ENCODE results near the gene SGK1. TPM values are rescaled to one million over a fixed set of nuclear protein-coding genes. Genes with fewer than 3 reads are reported as not detected.
"Not testable (repeated sequence)": the region's sequence is repeated elsewhere in the genome, so short reads cannot be mapped to it uniquely, and the experiment has no call there.

The SGK1 gene
- total and polyA plus RNA-seq, 10 donors: 12.3 to 80.1 (median 51.4) TPM

DNA sequence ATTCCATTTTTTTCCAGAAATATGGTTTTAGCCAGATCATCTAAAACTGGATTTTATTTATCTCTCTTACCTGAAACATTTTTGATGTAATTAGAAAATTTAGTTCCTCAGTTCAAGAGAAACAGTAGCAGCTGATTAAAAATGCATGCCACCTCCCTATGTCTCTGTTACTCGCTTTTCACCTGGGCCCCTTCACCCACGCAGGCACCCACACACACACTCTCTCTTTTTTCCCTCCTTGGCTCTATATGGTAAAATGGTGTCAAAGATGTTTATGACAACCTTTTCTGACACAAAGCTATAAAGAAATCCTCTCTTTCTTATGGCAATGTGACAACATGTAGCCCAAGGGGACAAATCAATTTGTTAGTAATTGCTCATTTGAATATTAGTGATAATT, 5.8 kb upstream of the SGK1 start:
- Histone ChIP-seq H3K36me3 (no peaks in the 10 kb centered on the region), H3K27me3 (replicated peaks in 1 of 7) (peaks cover 0 to 5% (median 0%) of the 10 kb centered on the region in 7 donors), H3K27ac (no peak overlapping the region), H3K9me3 (peaks cover 2 to 24% (median 17%) of the 10 kb centered on the region in 8 donors), H3K4me1 (peaks cover 0 to under 1% (median 0%) of the 10 kb centered on the region in 6 donors), H3K4me3 (no peak overlapping the region)
- DNase-seq: no peak
- intact Hi-C loops (cut with DNase I; ENCODE audit: low total_unique reads): no loop called here
- TF ChIP-seq, protein P1, sequence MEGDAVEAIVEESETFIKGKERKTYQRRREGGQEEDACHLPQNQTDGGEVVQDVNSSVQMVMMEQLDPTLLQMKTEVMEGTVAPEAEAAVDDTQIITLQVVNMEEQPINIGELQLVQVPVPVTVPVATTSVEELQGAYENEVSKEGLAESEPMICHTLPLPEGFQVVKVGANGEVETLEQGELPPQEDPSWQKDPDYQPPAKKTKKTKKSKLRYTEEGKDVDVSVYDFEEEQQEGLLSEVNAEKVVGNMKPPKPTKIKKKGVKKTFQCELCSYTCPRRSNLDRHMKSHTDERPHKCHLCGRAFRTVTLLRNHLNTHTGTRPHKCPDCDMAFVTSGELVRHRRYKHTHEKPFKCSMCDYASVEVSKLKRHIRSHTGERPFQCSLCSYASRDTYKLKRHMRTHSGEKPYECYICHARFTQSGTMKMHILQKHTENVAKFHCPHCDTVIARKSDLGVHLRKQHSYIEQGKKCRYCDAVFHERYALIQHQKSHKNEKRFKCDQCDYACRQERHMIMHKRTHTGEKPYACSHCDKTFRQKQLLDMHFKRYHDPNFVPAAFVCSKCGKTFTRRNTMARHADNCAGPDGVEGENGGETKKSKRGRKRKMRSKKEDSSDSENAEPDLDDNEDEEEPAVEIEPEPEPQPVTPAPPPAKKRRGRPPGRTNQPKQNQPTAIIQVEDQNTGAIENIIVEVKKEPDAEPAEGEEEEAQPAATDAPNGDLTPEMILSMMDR (IDR thresholded peaks at IDR 0.05 in 8 of 11, conservative IDR thresholded peaks at IDR 0.05 in 3 of 11): no peak
- TF ChIP-seq POLR2A (IDR thresholded peaks at IDR 0.05) (no peak), POLR2AphosphoS5 (IDR thresholded peaks at IDR 0.05) (no peak)
- 83 to 92% (median 84%) methylated on average over 2 of the region's 2 CpGs for WGBS, 5 donors

DNA sequence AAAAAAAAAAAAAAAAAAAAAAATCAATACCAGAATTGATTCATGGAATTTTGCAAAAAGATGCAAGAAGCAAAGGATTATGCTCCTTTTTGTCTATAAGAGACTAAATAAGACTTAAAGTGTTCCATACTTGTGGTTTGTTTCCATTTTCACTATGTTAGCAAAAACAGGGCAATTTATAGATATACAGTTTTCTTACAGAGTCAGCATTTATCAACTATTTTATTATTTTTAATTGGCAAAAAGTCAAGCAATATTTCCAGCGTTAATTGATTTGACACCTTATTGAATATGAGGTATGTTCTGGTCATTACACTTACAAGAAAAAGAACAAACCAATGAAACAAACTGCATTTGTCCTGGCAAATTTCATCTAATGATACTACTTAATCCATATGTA, 5.4 kb upstream of the SGK1 start:
- intact Hi-C loops (cut with DNase I; ENCODE audit: low total_unique reads): no loop called here
- 90 to 96% (median 93%) methylated on average over 1 of the region's 1 CpG for WGBS, 5 donors

DNA sequence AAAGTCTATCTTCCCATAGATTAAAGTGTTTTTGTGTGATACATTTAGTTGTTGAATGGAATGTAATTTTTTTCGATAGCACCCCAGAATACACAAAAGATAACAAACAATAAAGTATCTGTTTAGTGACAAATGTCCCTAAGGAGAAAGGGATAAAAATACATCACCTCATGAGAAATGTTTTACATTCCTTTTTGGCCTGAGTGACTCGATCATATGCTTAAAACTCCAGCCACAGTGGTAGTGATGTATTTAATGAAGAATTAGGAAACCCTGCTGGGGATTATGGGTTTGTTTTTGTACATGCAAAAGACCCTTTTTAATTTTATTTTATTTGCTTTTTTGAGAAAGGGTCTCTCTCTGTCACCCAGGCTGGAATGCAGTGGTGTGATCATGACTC, 4.3 kb upstream of the SGK1 start:
- Histone ChIP-seq H3K36me3 (no peaks in the 10 kb centered on the region), H3K4me1 (peaks cover 0 to 15% (median 12%) of the 10 kb centered on the region in 6 donors), H3K4me3 (no peak overlapping the region), H3K27me3 (replicated peaks in 1 of 7) (peaks cover 0 to 20% (median 11%) of the 10 kb centered on the region in 7 donors), H3K27ac (no peak overlapping the region), H3K9me3 (peaks cover 2 to 24% (median 17%) of the 10 kb centered on the region in 8 donors)
- TF ChIP-seq, protein P1 (IDR thresholded peaks at IDR 0.05 in 8 of 11, conservative IDR thresholded peaks at IDR 0.05 in 3 of 11): no peak
- no peak for TF ChIP-seq POLR2A (IDR thresholded peaks at IDR 0.05)
- no peak for TF ChIP-seq POLR2AphosphoS5 (IDR thresholded peaks at IDR 0.05)
- DNase-seq: no peak
- intact Hi-C loops (cut with DNase I; ENCODE audit: low total_unique reads): no loop called here
- 91 to 94% (median 92%) methylated on average over 2 of the region's 2 CpGs for WGBS, 5 donors

More for the DNA sequence above, 5.4 kb upstream of the SGK1 start:
- peaks cover 0 to 9% (median under 1%) of the 10 kb centered on the region in 7 donors for H3K27me3 ChIP-seq (replicated peaks in 1 of 7)
- no peaks in the 10 kb centered on the region for H3K36me3 ChIP-seq
- TF ChIP-seq POLR2AphosphoS5 (IDR thresholded peaks at IDR 0.05) (no peak), POLR2A (IDR thresholded peaks at IDR 0.05) (no peak)
- TF ChIP-seq, protein P1 (IDR thresholded peaks at IDR 0.05 in 8 of 11, conservative IDR thresholded peaks at IDR 0.05 in 3 of 11): no peak
- H3K4me1 ChIP-seq: peaks cover 0 to 4% (median 1%) of the 10 kb centered on the region in 6 donors
- H3K9me3 ChIP-seq: peaks cover 2 to 24% (median 17%) of the 10 kb centered on the region in 8 donors
- no peak overlapping the region for H3K27ac ChIP-seq
- H3K4me3 ChIP-seq: no peak overlapping the region
- no peak for DNase-seq

DNA sequence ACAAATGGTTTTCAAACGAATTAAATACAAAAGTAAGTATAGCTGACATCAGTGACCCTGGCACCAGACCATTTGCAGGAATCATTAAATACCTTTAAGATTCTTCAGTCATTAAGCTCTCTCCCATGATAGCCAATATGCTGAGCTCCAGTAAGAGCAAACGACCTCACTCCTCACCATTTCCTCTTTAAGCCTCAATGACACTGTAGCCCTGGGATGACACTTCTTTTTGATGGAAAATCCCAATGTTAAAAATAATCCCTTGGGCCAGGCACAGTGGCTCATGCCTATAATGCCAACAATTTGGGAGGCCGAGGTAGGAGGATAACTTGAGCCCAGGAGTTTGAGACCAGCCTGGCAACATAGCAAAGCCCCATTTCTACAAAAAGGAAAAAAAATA, 3.3 kb upstream of the SGK1 start:
- H3K9me3 ChIP-seq: peaks cover 2 to 24% (median 16%) of the 10 kb centered on the region in 8 donors
- no peak overlapping the region for H3K27ac ChIP-seq
- no peak for DNase-seq
- no peak overlapping the region for H3K4me3 ChIP-seq
- peaks cover 0 to 21% (median 14%) of the 10 kb centered on the region in 6 donors for H3K4me1 ChIP-seq
- TF ChIP-seq POLR2AphosphoS5 (IDR thresholded peaks at IDR 0.05) (no peak), POLR2A (IDR thresholded peaks at IDR 0.05) (no peak)
- TF ChIP-seq, protein P1 (IDR thresholded peaks at IDR 0.05 in 8 of 11, conservative IDR thresholded peaks at IDR 0.05 in 3 of 11): no peak
- no peaks in the 10 kb centered on the region for H3K36me3 ChIP-seq
- intact Hi-C loops (cut with DNase I; ENCODE audit: low total_unique reads): no loop called here
- WGBS, 5 donors: 76 to 83% (median 80%) methylated on average over 3 of the region's 3 CpGs
- peaks cover 0 to 26% (median 15%) of the 10 kb centered on the region in 7 donors for H3K27me3 ChIP-seq (replicated peaks in 1 of 7)

DNA sequence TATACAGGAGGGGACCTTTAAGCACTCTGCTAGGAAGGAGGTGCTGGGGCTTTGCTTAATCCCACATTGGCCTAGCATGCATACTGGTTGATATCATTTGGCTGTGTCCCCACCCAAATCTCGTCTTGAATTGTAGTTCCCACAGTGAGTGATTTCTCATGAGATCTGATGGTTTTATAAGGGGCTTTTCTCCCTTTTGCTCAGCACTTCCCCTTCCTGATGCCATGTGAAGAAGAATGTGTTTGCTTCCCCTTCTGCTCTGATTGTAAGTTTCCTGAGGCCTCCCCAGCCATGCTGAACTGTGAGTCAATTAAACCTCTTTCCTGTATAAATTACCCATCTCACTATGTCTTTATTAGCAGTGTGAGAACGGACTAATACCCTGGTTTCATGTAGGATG, 1.8 kb upstream of the SGK1 start:
- DNase-seq; H3K4me3 ChIP-seq; H3K36me3 ChIP-seq; H3K27ac ChIP-seq; intact Hi-C loops (cut with DNase I; ENCODE audit: low total_unique reads): not testable (repeated sequence)
- Histone ChIP-seq H3K4me1 (peaks cover 0 to 21% (median 14%) of the 10 kb centered on the region in 6 donors), H3K9me3 (peaks cover 0 to 11% (median 5%) of the 10 kb centered on the region in 8 donors), H3K27me3 (replicated peaks in 1 of 7) (peaks cover 0 to 26% (median 15%) of the 10 kb centered on the region in 7 donors)
- WGBS, 5 donors: 36 to 80% (median 70%) methylated on average over 2 of the region's 2 CpGs
